ENCODE results near the gene LRP1B. TPM values are rescaled to one million over a fixed set of nuclear protein-coding genes. Genes with fewer than 3 reads are reported as not detected.
"Not testable (repeated sequence)": the region's sequence is repeated elsewhere in the genome, so short reads cannot be mapped to it uniquely, and the experiment has no call there.

LRP1B gene
- total RNA-seq, 1 donor from 2014 or later: 0.20 TPM

GRCh38 chr2:141323571-141323970 is 807.2 kb downstream of the LRP1B start:
- no peak for DNase-seq (ENCODE audit: low read depth, low spot score)

- no peak for DNase-seq (ENCODE audit: low read depth, low spot score)
Measured at GRCh38 chr2:141317986-141318385, 812.8 kb downstream of the LRP1B start.

- no peak for DNase-seq (ENCODE audit: low read depth, low spot score)
Measured at GRCh38 chr2:141316606-141317005, 814.2 kb downstream of the LRP1B start.

GRCh38 chr2:141316103-141316502 is 814.7 kb downstream of the LRP1B start:
- DNase-seq (ENCODE audit: low read depth, low spot score): no peak

- DNase-seq (ENCODE audit: low read depth, low spot score): no peak
Measured at GRCh38 chr2:141313972-141314371, 816.8 kb downstream of the LRP1B start.

- no peak for DNase-seq (ENCODE audit: low read depth, low spot score)
Measured at GRCh38 chr2:141311430-141311829, 819.4 kb downstream of the LRP1B start.

- no peak for DNase-seq (ENCODE audit: low read depth, low spot score)
Measured at GRCh38 chr2:141306368-141306767, 824.4 kb downstream of the LRP1B start.

GRCh38 chr2:141301551-141301950 is 829.3 kb downstream of the LRP1B start:
- no peak for DNase-seq (ENCODE audit: low read depth, low spot score)

- no peak for DNase-seq (ENCODE audit: low read depth, low spot score)
Measured at GRCh38 chr2:141280037-141280436, 850.8 kb downstream of the LRP1B start.

- DNase-seq (ENCODE audit: low read depth, low spot score): no peak
Measured at GRCh38 chr2:141271346-141271745, 859.5 kb downstream of the LRP1B start.

GRCh38 chr2:141264848-141265247 is 866.0 kb downstream of the LRP1B start:
- no peak for DNase-seq (ENCODE audit: low read depth, low spot score)

- no peak for DNase-seq (ENCODE audit: low read depth, low spot score)
Measured at GRCh38 chr2:141260911-141261310, 869.9 kb downstream of the LRP1B start.

GRCh38 chr2:141259683-141260082 is 871.1 kb downstream of the LRP1B start:
- no peak for DNase-seq (ENCODE audit: low read depth, low spot score)

GRCh38 chr2:141242008-141242407 is 888.8 kb downstream of the LRP1B start:
- DNase-seq (ENCODE audit: low read depth, low spot score): no peak

GRCh38 chr2:141226560-141226959 is 904.3 kb downstream of the LRP1B start:
- no peak for DNase-seq (ENCODE audit: low read depth, low spot score)

GRCh38 chr2:141207036-141207385 is 923.8 kb downstream of the LRP1B start:
- DNase-seq (ENCODE audit: low read depth, low spot score): no peak

GRCh38 chr2:141201016-141201565 is 929.7 kb downstream of the LRP1B start:
- no peak for DNase-seq (ENCODE audit: low read depth, low spot score)

GRCh38 chr2:141200191-141200590 is 930.6 kb downstream of the LRP1B start:
- DNase-seq (ENCODE audit: low read depth, low spot score): no peak

- DNase-seq (ENCODE audit: low read depth, low spot score): no peak
Measured at GRCh38 chr2:141199711-141200110, 931.1 kb downstream of the LRP1B start.

GRCh38 chr2:141195087-141195486 is 935.7 kb downstream of the LRP1B start:
- no peak for DNase-seq (ENCODE audit: low read depth, low spot score)

- no peak for DNase-seq (ENCODE audit: low read depth, low spot score)
Measured at GRCh38 chr2:141187075-141187439, 943.8 kb downstream of the LRP1B start.

GRCh38 chr2:141186413-141187074 is 944.3 kb downstream of the LRP1B start:
- DNase-seq (ENCODE audit: low read depth, low spot score): no peak

- DNase-seq (ENCODE audit: low read depth, low spot score): no peak
Measured at GRCh38 chr2:141182246-141182645, 948.6 kb downstream of the LRP1B start.

GRCh38 chr2:141169117-141169516 is 961.7 kb downstream of the LRP1B start:
- DNase-seq (ENCODE audit: low read depth, low spot score): not testable (repeated sequence)
